Cerebellar cortex (tissue), 1 donor: Measurements from ENCODE around the gene GNB5.
A peak's percentile ranks its signal among the peaks of the same experiment; 100 is the strongest.
"Not testable (repeated sequence)": the region's sequence is repeated elsewhere in the genome, so short reads cannot be mapped to it uniquely, and the experiment has no call there.

ENCODE experiments used
- DNase-seq: peaks from one replicate; pipeline ENCODE4 v3.0.0-alpha.2; 2015; ENCODE audit warnings: low spot score

The GNB5 gene

DNA sequence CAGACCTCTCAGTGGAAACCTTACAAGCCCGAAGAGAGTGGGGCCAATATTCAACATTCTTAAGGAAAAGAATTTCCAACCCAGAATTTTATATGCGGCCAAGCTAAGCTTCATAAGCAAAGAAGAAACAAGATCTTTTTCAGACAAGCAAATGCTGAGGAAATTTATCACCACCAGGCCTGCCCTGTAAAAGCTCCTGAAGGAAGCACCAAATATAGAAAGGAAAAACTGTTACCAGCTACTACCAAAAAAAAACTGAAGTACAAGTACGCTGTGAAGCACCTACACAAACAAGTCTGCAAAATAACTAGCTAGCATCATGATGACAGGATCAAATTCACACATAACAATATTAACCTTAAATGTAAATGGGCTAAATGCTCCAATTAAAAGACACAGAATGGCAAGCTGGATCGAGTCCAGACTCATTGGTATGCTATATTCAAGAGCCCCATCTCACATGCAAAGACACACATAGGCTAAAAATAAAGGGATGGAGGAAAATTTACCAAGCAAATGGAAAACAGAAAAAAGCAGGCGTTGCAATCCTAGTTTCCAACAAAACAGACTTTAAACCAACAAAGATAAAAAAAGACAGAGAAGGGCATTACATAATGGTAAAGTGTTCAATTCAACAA lies 25.6 kb downstream of the GNB5 start:
- DNase-seq, result not testable (repeated sequence)

DNA sequence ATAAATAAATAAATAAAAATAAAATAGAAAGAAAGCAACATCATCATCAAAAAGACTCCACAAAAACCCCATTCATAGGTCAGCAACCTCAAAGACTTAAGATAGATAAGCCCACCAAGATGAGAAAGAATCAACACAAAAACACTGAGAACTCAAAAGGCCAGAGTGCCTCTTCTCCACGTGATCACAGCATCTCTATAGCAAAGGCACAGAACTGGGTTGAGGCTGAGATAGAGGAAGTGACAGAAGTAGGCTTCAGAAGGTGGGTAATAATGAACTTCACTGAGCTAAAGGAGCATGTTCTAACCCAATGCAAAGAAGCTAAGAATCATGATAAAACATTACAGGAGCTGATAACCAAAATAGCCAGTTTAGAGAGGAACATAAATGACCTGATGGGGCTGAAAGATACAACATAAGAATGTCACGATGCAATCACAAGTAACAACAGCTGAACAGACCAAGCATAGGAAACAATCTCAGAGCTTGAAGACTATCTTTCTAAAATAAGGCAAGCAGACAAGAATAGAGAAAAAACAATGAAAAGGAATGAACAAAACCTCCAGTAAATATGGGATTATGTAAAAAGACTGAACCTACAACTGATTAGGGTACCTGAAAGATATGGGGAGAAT lies 26.4 kb downstream of the GNB5 start:
- DNase-seq, result no peak

DNA sequence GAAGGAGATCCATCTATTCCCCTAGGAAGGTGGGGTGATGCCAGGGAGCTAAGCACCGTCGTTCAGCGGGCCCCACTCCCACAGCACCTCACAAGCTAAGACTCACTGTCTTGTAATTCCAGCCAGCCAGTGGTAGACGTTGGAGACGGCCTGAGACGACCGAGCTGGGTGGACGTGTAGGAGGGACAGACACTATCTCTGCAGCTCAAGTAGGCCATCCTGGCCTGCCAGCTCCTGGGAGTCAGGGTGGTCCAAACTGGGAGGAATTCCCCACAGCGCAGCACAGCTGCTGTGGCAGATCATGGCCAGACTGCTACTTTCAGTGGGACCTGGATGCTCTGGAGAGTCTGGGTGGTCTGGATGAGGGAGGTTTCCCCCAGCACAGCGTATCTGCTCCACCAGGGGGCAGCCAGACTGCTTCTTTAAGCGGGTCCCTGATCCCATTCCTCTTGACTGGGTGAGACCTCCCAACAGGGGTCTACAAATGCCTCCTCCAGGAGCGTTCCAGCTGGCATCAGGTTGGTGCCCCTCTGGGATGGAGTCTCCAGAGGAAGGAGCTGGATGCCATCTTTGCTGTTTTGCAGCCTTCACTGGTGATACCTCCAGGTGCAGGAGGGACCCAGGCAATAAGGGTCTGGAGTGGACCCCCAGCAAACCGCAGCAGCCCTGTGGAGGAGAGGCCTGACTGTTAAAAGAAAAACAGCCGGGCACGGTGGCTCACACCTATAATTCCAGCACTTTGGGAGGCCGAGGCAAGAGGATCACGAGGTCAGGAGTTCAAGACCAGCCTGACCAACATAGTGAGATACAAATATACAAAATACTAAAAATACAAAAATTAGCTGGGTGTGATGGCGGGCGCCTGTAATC lies 27.6 kb downstream of the GNB5 start:
- DNase-seq, result no peak

DNA sequence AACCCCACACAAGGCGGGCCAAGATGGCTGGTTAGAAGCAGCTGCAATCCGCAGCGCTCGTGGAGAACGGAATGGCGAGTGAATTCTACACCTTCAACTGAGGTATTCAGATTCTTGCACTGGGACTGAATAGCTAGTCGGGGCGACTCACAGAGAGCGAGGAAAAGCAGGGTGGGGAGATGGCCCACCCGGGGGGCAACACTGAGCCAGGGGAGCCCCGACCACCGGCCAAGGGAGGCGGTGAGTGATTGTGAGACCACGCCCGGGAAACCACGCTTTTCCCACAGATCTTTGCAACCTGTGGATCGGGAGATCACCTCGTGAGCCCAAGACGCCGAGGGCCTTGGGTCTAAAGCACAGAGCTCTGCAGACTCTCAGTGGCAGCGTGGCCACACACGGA lies 28.3 kb downstream of the GNB5 start:
- no peak for DNase-seq

DNA sequence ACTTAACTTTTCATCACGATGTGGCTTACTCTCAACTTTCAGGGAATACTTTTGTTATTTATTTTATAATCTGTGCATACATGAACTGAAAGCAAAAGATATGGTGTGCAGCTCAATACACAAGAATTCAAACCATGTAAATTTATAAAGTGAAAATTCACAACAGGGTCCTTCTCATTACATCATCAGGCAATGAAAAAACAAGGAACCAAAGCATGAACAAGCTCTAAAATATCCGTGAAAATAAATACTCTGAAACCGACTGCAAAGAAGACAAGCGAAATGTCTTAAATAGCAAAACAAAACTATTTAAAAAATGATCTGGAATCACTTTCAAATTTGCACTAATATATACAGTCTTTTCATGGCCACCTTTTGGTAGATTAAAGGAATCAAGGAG lies 28.9 kb downstream of the GNB5 start:
- no peak for DNase-seq

DNA sequence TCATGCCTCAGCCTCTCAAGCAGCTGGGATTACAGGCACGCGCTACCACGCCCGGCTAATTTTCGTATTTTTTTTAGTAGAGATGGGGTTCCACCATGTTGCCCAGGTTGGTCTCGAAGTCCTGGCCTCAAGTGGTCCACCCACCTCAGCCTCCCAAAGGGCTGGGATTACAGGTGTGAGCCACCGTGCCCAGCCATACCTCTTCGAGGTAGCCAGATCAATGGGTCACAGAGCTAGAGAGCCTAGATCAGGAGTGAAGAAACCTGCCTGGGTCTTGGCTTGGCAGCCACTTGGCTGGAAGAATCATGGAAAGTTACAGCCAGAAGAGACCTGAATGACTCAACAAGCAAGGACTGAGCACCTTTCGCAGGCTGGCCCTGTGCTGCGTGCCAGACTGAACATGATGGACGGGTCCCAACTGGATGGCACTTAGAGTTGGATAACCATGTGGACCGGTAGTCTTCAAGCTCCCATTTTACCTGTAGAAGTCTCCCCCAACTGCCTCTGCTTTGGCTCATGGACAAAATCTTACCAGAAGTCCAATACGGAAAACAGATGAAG lies 29.7 kb downstream of the GNB5 start:
- peak; percentile 58 for DNase-seq

DNA sequence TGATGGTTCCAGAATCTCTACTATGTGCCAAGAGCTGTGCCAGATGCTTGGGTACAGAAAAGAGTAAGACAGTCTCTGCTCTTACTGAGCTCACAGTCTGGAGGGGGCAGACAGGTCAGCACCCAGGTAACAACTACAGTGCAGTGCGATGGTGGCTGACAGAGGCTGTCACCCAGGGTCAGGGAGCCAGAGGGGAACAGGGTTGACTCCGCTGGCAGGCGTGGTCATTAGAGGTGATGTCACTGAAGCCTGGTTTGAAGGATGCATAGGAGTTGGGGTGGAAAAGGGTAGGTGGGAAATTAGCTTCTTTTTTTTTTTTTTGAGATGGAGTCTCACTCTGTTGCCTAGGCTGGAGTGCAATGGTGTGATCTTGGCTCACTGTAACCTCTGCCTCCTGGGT lies 31.5 kb downstream of the GNB5 start:
- no peak for DNase-seq

DNA sequence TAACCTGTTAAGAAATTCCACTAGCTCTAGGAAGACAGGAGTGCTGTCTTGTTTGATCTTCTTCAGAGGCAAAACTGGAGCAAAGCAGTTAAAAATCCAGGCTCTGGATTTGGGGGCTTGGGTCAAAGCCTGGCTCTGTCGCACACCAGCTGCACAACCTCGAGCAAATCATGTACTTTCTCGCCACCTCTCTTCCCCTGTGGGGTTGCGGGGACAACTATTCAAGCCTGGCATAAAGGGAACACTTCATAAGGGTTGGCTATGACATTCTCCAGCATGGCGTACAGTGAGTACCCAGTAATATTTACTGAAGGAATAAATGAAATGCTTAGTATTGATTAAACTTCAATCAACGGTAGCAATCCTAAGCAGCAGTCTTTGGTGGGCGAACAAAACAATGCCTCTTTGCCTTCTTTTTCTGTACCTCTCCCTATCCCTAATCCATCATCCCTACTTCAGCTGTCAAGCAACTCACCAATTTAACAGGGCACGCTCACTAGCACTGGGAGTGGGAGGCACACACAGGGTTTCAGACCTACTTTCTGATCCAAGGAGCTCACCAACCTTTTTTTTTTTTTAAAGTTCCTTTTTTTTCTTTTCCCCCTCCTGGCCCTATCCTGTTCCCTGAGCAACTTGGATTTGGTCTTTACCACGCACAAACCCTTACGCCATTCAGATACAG lies 33.0 kb downstream of the GNB5 start:
- no peak for DNase-seq

DNA sequence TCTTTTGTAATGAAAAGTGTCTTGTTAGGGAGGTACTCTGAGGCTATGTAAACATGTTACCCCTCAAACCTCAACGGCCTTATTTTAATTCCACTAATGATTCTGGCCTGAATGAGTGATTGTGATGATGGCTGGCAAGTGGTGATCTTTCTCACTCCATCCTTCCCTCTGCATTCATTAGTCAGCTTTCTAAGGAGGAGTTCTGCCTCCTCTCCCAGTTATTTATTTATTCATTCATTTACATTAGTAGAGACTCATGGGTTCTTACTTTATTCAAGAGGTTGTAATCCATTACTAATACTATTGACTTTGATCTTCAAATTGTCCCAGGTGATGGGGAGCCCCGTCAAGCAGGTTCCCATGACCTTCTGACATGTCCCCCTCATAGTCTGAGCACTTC lies 35.3 kb downstream of the GNB5 start:
- DNase-seq, result no peak

DNA sequence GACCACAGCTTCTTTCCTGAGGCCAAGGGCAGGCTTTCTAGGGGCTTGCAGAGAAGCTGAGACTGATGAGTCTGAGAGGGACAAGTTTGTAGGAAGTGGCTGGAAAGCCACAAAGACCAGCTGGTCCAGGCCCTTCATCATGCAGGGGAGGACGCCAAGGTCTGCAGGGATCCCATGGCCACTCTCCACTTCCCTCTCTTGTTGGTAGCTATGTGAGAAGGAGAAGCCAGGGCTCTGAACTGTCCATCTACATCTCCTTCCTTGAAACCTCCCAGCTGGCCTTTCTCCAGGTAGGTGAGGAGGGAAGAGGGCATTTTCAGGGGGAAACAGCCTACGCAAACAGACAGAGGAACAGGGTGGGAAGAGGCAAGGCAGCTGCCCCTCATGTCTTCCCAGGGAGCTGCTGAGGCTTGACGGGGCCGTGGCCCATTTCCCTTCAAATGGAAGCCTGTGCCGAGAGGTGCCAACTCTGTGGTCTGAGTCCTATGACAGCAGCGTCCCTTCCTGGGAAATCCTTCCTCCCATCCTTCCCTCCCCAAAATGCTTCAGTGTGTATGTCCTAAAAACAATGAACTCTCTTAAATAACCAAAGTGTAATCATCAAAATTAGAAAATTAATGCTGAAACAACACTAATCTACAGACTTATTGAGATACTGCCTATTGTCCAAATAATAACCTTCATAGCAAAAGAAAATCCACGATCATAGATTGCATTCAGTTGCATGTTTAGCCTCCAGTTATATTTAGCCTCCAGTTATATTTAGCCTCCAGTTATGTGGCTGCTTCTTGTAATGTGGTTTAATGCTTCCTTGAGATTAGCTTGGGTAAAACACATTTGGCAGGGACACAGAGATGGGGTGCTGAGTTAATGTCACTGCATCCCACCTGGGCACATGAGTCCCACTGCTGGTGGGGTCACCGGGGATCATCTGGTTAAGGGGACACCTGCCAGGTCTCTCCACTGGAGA lies 36.0 kb downstream of the GNB5 start:
- peak; percentile 62 for DNase-seq

DNA sequence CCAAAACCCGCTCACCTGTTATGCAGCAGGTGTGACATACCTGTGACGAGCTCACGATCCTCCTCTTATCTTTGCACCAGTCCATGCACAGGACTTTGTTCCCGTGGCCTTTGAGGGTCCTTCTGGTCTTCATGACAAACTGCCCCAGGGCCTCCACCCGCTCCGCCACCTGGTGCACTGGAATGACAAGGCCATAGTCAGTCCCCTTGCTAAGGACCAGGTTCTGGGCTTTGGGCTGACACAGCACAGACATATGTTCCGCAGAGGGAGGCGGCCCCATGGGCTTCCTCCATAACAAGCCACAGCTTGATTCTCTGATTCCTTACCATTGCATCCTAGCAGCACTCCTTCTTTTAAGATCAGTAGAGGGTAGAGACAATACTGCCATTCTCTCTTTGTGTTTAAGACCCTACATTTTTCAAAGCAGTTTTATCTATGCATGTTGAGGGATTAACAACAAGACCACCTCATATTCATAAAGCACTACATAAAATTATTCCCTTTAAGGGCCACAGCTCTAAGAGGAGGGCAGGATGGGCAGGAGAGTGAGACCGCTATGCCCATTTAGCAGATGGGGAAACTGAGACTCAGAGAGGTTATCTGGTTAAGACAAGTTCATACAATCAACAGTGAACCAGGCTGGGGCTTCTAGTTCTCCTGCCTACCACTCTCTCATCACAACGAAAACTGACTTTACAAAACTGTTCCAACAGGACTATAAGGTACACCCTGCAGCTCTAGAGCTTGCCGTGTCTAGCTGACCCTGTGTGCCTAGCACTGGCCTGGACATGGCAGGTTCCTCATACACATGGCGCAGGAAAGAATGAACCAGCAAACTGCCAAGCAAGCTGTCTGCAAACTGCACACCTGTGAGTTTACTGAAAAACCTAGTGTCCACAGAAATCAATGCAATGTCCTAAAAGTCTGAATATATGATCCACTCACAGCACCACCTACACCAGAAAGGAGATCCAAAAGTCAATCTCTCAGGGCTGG lies 37.0 kb downstream of the GNB5 start:
- DNase-seq, result no peak

DNA sequence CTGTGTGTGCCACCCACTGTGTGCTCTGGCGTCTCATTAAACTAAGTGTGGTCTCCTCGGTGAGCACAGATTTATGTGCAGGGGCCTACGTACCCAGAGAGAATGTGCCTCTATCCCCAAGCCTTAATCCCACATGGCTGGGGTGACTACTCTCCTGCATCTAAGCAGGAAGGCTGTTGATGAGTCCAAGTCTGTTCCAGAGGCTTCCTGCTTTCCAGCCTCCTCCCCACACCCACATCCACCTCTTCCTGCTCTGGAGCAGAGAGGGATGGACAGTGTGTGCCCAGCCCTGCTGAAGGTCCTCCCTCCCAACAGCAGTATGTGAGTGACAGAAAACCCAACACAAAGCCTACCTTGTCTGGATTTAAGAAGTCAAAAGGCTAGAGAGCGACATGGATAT lies 39.8 kb downstream of the GNB5 start:
- DNase-seq, result no peak

DNA sequence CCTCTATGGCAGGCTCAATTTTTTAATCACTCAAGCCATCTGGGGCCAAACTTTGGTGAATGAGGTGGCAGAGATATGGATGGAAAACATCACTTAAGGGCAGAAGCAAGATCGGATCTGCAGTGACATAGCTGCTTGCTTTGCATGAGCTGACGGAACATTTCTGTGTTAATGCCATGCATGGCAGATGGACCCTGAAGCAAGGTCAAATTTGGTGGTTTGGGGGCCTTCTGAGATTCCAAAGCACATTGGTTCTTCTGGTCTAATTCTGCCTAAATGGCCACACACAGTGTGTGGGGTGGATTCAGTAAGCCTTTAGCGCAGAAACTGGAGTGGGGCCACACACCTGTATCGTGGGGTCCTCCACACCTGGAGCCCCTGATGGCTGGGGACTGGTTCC lies 40.3 kb downstream of the GNB5 start:
- no peak for DNase-seq

DNA sequence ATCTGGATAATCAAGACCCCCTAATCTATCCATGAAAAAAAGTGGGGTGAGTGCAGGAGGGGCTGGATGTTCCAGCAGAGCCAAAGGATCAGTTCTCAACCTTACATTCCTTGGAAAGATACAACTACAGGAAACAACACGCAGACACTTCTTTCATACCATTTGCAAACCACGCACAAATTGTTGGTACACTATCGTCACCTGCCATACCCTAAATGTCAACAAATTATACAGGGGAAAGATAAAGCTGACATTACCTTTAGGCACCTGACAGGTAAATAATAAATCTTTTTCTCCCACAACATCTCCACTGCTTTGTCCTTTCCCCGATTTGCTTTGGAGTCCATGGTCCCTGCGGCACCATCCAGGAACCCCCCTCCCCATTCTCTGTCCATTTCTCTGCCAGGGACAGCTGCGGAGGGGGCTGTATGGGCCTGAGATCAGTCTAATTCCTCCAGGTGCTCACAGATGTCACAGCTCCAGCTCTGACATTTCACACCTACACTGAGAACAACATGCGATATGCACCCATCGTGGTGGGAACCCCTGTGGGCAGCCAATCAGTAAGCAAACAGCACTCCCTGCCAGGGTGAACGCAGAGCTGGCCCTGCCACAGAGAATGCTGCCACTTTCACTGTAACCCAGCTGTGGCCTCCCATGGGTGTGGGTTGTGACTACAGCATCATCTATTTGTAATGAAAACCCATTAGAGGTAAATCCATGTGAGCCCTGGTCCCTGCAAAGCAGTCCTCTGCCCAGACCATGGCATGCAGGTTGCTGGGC lies 41.0 kb downstream of the GNB5 start:
- no peak for DNase-seq

DNA sequence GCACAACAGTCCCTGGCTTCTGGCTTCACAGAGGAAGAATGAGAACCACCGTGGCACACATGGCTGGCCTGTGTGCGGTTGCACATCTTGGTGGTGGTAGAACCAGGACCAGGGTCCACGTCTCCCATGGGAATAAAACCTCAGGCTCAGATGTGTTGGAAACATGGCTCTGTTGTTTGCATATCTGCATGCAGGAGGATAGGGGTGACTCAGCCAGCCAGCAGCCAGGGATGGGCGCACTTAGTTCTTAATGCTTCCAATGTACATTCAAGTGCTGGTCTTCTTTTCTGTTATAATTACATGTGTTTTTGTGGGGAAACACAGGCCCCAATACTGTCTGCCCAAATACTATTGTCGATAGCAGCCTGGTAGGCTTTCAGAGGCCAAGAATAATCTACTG lies 42.8 kb downstream of the GNB5 start:
- DNase-seq, result no peak

DNA sequence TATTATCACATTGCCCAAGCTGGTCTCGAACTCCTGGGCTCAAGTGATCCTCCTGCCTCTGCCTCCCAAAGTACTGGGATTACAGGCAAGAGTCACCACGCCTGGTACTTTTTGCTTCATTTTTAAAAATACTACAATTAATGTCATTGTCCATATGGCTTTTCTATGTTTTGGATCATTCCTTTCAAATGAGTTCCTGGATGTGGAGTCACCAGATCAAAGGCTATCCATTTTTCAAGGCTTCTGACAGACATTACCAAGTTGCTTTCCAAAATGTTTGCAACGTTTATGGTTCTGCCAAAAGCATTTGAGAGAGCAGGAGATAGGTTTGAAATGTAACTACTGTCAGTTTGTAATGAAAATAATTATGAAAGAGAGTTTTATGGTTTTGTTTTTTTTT lies 44.4 kb downstream of the GNB5 start:
- no peak for DNase-seq

DNA sequence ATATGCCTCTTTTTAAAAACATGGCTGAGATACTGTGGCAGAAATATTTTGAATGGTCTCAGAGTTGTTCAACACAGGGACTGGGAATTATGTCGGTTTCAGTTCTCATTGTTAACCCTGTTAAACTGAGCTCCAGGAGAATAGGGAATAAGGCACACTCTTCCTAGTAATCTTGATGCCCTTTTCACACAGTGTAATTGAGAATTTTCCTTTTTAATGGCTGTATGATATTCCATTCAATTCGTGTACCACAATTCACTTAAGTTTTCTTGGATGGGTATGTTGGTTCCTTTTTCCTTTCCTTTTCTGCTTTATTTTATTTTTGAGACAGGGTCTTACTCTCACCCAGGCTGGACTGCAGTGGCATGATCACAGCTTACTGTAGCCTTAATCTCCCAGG lies 44.9 kb downstream of the GNB5 start:
- DNase-seq, result no peak

DNA sequence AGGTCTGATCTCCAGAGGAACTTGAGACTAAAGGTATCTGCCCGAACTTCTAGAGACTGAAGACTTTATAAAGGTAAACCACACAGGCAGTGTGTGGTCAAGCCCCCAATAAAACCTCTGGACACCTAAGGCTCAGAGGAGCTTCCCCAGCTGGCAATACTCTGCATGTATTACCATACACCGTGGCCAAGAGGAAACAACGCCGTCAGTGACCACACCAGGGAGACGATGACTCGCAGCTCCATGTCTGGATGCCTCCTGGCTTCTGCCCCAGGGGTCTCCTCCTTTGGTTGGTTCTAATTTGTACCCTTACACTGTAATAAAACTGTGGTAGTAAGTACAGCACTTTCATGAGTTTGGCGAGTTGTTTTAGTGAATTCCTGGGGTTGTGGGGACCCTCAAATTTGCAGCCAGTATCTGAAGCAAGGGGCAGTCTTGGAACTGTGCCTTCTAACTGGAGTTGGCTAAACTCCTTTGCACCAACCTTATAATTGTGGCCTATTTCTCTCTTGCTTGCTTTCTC lies 46.5 kb downstream of the GNB5 start:
- DNase-seq, result no peak

DNA sequence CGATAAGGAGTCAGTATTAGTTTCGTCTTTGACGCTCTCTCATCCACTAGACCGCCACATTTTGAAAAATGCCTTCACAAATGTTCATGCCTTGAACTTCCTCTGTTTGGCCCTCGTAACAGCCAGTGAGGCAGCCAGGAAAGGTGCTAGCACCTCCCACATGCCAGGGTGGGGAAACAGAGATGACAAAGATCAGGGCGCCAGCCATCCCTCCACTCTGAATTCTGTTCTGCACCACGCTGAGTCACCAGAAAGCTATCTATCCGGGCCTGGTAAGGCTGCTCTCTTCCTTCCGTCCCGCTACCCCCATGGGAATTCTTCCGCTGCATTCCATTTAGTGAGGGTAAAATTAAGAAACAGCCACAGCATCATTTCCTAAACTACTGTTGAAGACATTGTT lies 47.3 kb downstream of the GNB5 start:
- no peak for DNase-seq
